Body of pancreas (tissue), 4 donors: ENCODE measurements around the gene COL4A2.

Experiments used
- CTCF ChIP-seq, 7 experiments: fragments of 450-650 bp in 4 of 7; fragments of 200-600 bp in 3 of 7; sonication (generic) in 3 of 7; IDR thresholded peaks; one replicate each; pipeline ENCODE4 v1.5.1; 2016 to 2019; ENCODE audit warnings: antibody characterized with exemption in 7 of 7
- POLR2A ChIP-seq, 3 donors: fragments of 450-650 bp; IDR thresholded peaks; one replicate each; pipeline ENCODE4 v1.6.1; 2016; ENCODE audit warnings: antibody characterized with exemption in 3 of 3, mild to moderate bottlenecking in 2 of 3

DNA sequence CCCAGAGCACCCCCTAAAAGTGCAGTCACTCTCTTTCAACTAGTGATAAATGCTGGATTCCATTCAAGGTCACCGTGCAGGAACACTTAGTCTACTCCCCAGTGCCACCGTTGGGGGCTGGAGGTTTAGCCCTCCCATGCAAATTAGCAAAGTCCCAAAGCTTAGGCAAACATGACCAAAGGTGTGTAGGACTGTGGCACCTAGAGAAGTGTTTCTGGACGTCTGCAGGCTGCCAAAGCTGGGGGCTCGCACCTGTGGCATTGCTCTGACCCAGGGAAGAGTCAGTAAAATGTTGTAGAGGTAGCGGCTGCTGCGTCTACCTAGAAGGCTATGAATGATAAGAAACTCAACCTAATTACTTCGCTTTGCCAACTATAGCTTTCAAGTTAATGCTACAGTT, 14.0 kb upstream of the COL4A2 start:
- TF ChIP-seq CTCF (IDR thresholded peaks at IDR 0.05) (no peak), POLR2A (IDR thresholded peaks at IDR 0.05) (no peak)
